Ishikawa (cell line): ENCODE measurements around the gene KXD1.

Source experiments
- CEBPB ChIP-seq: IDR thresholded peaks from 2 replicates; pipeline ENCODE4 v1.6.1; 2012
- CREB1 ChIP-seq: IDR thresholded peaks from 2 replicates; pipeline ENCODE4 v1.6.1; 2012; ENCODE audit warnings: low read depth
- EGR1 ChIP-seq: IDR thresholded peaks from 2 replicates; pipeline ENCODE4 v1.6.1; 2012
- EP300 ChIP-seq: IDR thresholded peaks from 2 replicates; pipeline ENCODE4 v1.6.1; 2012; ENCODE audit warnings: borderline replicate concordance
- FOXM1 ChIP-seq: IDR thresholded peaks from 2 replicates; pipeline ENCODE4 v1.6.1; 2012; ENCODE audit warnings: low read depth, borderline replicate concordance
- MAX ChIP-seq: IDR thresholded peaks from 2 replicates; pipeline ENCODE4 v1.6.1; 2012
- NFIC ChIP-seq: IDR thresholded peaks from 2 replicates; pipeline ENCODE4 v1.6.1; 2012
- RAD21 ChIP-seq: IDR thresholded peaks from 2 replicates; pipeline ENCODE4 v1.6.1; 2012; ENCODE audit warnings: low read depth
- TAF1 ChIP-seq: IDR thresholded peaks from 2 replicates; pipeline ENCODE4 v1.6.1; 2012; ENCODE audit warnings: low read depth, mild to moderate bottlenecking
- TCF12 ChIP-seq: IDR thresholded peaks from 2 replicates; pipeline ENCODE4 v1.6.1; 2012; ENCODE audit warnings: low read depth
- USF1 ChIP-seq: IDR thresholded peaks from 2 replicates; pipeline ENCODE4 v1.6.1; 2012
- YY1 ChIP-seq: IDR thresholded peaks from 2 replicates; pipeline ENCODE4 v1.6.1; 2012; ENCODE audit warnings: low read depth
- ZBTB7A ChIP-seq: IDR thresholded peaks from 2 replicates; pipeline ENCODE4 v1.6.1; 2012; ENCODE audit warnings: low read depth
- TF ChIP-seq, protein P1 (sequence below): IDR thresholded peaks from 2 replicates; pipeline ENCODE4 v1.6.1; 2012; ENCODE audit warnings: low read depth, mild to moderate bottlenecking

DNA sequence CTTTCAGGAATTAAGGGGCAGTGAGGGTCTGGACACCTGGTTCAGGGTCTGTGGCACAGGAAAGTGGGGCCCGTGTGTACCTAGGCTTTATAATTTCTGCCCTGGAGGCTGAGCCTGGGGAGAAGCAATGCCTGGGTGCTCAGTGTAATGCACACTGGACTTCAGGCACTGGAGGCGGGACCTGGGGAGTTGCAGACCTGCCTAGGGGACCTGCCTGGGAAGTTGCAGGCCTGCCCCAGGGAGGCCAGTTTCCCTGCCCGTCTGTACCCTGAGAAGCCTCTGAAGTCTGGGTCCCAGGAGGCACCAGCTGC, 52.5 kb downstream of the KXD1 start:
- TF ChIP-seq YY1 (no peak), FOXM1 (no peak), TCF12 (no peak), RAD21 (no peak), MAX (no peak), EP300 (no peak), NFIC (no peak), TAF1 (no peak), CREB1 (no peak), CEBPB (no peak), USF1 (no peak), EGR1 (no peak), ZBTB7A (no peak)
- TF ChIP-seq, protein P1, sequence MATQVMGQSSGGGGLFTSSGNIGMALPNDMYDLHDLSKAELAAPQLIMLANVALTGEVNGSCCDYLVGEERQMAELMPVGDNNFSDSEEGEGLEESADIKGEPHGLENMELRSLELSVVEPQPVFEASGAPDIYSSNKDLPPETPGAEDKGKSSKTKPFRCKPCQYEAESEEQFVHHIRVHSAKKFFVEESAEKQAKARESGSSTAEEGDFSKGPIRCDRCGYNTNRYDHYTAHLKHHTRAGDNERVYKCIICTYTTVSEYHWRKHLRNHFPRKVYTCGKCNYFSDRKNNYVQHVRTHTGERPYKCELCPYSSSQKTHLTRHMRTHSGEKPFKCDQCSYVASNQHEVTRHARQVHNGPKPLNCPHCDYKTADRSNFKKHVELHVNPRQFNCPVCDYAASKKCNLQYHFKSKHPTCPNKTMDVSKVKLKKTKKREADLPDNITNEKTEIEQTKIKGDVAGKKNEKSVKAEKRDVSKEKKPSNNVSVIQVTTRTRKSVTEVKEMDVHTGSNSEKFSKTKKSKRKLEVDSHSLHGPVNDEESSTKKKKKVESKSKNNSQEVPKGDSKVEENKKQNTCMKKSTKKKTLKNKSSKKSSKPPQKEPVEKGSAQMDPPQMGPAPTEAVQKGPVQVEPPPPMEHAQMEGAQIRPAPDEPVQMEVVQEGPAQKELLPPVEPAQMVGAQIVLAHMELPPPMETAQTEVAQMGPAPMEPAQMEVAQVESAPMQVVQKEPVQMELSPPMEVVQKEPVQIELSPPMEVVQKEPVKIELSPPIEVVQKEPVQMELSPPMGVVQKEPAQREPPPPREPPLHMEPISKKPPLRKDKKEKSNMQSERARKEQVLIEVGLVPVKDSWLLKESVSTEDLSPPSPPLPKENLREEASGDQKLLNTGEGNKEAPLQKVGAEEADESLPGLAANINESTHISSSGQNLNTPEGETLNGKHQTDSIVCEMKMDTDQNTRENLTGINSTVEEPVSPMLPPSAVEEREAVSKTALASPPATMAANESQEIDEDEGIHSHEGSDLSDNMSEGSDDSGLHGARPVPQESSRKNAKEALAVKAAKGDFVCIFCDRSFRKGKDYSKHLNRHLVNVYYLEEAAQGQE: no peak
